ENCODE data around the gene PRKCE.
"Not testable (repeated sequence)": the region's sequence is repeated elsewhere in the genome, so short reads cannot be mapped to it uniquely, and the experiment has no call there.

PRKCE gene

GRCh38 chr2:45664635-45665261 is 13.3 kb downstream of the PRKCE start:
- DNase-seq, result no peak

GRCh38 chr2:45668509-45668908 is 17.0 kb downstream of the PRKCE start:
- DNase-seq, result no peak

GRCh38 chr2:45669032-45669486 is 17.6 kb downstream of the PRKCE start:
- peak in 1 of 58 donors; percentile 29 for DNase-seq

- no peak for DNase-seq
These were observed 19.2 kb downstream of the PRKCE start for GRCh38 chr2:45670646-45671045.

GRCh38 chr2:45672138-45672537 is 20.7 kb downstream of the PRKCE start:
- DNase-seq, result no peak

- no peak for DNase-seq
These were observed 22.8 kb downstream of the PRKCE start for GRCh38 chr2:45674035-45674816.

GRCh38 chr2:45675263-45675812 is 23.9 kb downstream of the PRKCE start:
- no peak for DNase-seq

GRCh38 chr2:45676088-45676487 is 24.6 kb downstream of the PRKCE start:
- DNase-seq, result no peak

- DNase-seq, result peak in 1 of 58 donors; percentile 21
These were observed 27.4 kb downstream of the PRKCE start for GRCh38 chr2:45678791-45679348.

- DNase-seq, result no peak
These were observed 29.0 kb downstream of the PRKCE start for GRCh38 chr2:45680351-45680967.

- no peak for DNase-seq
These were observed 30.2 kb downstream of the PRKCE start for GRCh38 chr2:45681675-45682074.

- DNase-seq, result no peak
These were observed 31.8 kb downstream of the PRKCE start for GRCh38 chr2:45683292-45683691.

- no peak for DNase-seq
These were observed 33.3 kb downstream of the PRKCE start for GRCh38 chr2:45684756-45685155.

- DNase-seq, result no peak
These were observed 33.8 kb downstream of the PRKCE start for GRCh38 chr2:45685260-45685659.

- DNase-seq, result no peak
These were observed 36.5 kb downstream of the PRKCE start for GRCh38 chr2:45687964-45688363.

GRCh38 chr2:45688479-45689298 is 37.2 kb downstream of the PRKCE start:
- DNase-seq, result no peak

GRCh38 chr2:45690231-45690630 is 38.8 kb downstream of the PRKCE start:
- no peak for DNase-seq

- peak in 23 of 58 donors; percentile 10 to 62 (median 27) for DNase-seq
These were observed 39.9 kb downstream of the PRKCE start for GRCh38 chr2:45691171-45691999.

- no peak for DNase-seq
These were observed 41.1 kb downstream of the PRKCE start for GRCh38 chr2:45692566-45692965.

GRCh38 chr2:45695480-45696007 is 44.1 kb downstream of the PRKCE start:
- DNase-seq, result not testable (repeated sequence)

Data from anterior cingulate cortex (tissue), 58 donors.